ENCODE measurements around the gene SSX2IP.
"Not testable (repeated sequence)": the region's sequence is repeated elsewhere in the genome, so short reads cannot be mapped to it uniquely, and the experiment has no call there.

Gene SSX2IP

GRCh38 chr1:84675106-84675505, 15.2 kb downstream of the SSX2IP start:
- no peak for DNase-seq

- DNase-seq: no peak
Observed at GRCh38 chr1:84674705-84675104, 15.6 kb downstream of the SSX2IP start.

- no peak for DNase-seq
Observed at GRCh38 chr1:84674021-84674420, 16.2 kb downstream of the SSX2IP start.

- no peak for DNase-seq
Observed at GRCh38 chr1:84672080-84672854, 18.0 kb downstream of the SSX2IP start.

DNA sequence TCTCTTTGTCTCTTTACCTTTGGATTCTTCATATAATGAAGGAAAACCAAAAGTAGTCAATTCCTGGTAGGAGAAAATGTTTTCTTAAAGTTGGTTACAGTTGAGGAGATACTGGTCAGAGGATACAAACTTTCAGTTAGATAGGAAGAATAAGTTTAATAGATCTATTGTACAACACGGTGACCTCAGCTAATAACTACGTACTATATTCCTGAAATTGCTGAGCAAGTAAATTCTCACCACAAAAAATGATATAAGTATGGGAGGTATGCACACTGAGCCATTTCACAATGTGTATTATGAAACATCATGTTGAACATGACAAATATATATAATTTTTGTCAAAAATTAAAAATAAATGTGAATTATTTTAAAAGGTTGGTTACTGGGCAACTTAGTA, 20.4 kb downstream of the SSX2IP start:
- no peak for DNase-seq

GRCh38 chr1:84668185-84668584, 22.1 kb downstream of the SSX2IP start:
- peak; percentile 32 for DNase-seq

DNA sequence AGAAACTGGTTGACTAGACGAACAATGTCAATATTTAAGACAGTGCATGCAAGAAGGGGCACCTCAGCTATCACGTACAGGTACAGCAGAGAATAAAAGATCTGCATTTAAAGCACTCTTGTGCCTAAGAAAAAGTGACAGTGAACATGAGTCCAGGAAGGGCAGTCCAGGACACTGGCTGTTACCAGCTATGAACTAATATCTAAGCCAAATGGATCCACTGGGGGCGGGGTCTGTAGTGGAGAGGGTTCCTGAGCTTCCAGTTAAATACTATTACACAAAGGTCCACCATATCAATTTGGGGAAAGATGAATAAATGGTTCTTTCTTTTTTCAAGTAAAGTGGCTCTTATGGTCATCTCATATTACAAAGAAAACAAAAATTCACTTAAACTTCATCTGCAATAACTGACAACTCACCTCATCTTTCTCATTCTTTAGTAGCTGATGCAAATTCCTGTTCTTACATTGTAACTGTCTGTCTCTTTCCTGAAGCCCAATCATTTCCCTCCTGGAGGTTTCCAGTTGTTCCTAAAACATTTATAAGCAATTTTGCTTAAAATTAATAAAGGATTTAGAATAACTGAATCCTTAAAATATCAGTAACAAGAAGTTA, 24.5 kb downstream of the SSX2IP start:
- DNase-seq: no peak

DNA sequence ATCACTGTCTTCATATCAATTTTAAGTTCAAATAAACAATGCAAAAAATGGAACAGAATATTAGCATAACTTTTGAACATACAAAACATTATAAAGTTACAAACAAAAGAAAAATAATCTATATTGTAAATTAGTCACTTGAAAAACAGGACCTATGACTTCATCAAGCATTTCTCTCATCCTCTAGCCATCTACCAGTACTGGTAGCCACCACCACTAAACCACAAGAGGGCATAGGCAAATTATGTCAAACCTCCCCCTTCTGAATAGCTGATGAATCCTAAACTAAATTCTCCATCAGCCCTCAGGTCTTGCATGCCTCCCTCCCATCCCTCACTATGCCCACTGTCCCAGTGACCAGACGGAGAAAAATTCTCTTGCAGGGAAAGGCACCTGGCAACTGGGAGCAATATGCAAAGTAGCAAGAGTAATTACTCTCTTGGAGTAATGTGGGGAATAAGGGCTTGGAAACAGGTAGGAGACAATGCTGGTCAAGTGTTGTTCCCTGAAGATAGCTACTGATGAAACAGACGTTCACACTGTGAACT, 37.1 kb downstream of the SSX2IP start:
- no peak for DNase-seq

GRCh38 chr1:84644472-84644871, 45.8 kb downstream of the SSX2IP start:
- no peak for DNase-seq

DNA sequence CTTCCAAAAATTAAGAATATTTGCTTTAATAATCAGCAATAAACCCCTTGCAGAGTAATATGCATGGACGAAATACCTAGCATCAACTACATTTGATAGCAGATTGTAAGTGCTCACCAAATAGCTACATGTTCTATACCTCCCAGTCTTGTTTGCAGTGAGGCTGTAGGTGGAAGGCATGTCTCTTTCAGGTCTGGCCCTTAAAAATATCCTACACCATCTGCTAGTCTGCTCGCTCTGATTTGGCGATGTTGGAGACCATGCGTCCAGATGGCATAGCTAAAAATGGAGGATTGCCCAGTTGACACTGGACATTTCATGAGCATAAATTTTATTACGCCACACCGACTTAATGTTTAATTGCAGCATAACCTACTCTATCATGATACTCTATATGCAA, 47.1 kb downstream of the SSX2IP start:
- DNase-seq: no peak

GRCh38 chr1:84642774-84643173, 47.5 kb downstream of the SSX2IP start:
- DNase-seq: no peak

DNA sequence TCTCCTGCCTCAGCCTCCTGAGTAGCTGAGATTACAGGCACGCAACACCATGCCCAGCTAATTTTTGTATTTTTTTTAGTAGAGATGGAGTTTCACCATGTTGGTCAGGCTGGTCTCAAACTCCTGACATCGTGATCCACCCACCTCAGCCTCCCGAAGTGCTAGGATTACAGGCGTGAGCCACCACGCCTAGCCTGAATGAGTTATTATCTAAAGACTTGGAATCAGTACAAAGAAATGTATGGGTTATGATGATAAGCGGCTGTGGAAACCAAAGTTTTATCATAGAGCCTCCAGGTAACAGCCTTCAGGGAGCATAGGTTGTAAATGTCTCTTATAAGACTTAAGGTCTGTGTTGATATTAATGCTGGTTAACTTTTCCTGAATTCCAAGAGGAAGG, 50.5 kb downstream of the SSX2IP start:
- not testable (repeated sequence) for DNase-seq

GRCh38 chr1:84635429-84635828, 54.8 kb downstream of the SSX2IP start:
- no peak for DNase-seq

GRCh38 chr1:84634536-84635205, 55.6 kb downstream of the SSX2IP start:
- no peak for DNase-seq

DNA sequence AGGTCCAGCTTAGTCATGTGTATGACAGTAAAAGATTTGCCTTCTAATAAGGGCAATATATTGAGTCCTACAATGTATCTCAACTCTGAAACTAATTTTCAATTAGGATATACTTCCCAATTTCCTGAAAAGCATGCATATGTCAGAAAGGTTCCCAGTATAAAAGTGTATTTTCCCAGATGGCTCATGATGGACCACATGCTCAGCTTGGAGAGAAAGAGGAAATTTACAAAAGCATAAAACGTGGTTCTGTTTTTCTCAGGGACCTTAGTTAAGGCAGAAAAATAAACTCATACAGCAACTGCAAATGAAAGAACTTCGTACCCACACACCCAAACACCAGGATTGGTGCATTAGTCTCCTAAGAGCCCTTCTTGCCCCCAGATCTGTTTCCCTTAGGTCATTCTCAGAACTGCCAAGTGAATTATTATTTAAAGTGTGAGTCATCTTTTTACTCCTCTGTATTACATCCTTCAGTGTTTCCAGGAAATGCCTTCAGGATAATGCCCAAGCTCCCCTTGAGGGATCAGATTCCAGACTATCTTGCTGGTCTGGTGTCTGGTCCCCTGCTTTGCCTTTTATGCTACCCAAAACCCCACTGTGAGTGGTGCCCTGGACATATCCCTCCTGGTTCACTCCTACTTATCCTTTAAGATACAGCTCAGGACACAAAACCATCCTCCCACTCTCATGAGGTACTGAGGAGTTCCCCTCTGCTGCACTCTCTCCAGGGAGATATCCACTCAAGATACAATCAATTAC, 57.4 kb downstream of the SSX2IP start:
- DNase-seq: no peak

- DNase-seq: no peak
Observed at GRCh38 chr1:84632137-84632536, 58.1 kb downstream of the SSX2IP start.

GRCh38 chr1:84624876-84625275, 65.4 kb downstream of the SSX2IP start:
- DNase-seq: no peak

GRCh38 chr1:84621553-84621952, 68.7 kb downstream of the SSX2IP start:
- DNase-seq: no peak

- DNase-seq: peak; percentile 83
Observed at GRCh38 chr1:84620720-84621313, 69.4 kb downstream of the SSX2IP start.

- no peak for DNase-seq
Observed at GRCh38 chr1:84619383-84620102, 70.7 kb downstream of the SSX2IP start.

DNA sequence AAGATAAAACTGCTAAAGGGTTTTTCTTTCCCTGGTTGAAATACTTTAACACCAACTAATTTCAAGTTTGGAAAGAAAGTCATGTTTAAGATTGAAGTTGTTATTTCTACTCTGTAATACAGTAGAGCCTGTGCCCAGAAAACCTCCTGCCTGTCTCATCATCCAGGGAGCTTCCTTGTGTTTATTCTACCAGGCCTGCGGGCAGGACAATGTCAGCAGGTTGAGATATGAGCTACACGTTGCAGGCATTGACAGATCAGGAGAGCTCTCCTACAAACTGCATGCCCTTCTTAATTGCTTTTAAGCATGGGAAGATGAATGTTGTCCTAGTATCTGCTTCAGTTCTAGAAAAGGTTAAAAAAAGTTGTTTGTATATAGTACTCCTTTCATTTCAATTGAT, 72.9 kb downstream of the SSX2IP start:
- no peak for DNase-seq

DNA sequence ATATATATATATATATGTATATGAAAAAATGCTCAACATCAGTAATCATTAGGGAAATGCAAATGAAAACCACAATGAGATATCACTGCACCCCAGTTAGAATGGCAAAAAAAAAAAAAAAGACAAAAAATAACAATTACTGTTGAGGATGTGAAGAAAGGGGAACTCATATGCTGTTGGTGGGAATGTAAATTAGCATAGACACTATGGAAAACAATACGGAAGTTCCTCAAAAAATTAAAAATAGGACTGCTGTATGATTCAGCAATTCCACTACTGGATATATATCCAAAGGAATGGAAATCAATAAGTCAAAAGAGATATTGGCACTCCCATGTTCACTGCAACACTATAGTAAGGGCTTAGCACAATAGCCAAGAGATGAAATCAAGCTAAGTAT, 74.5 kb downstream of the SSX2IP start:
- DNase-seq: no peak

Data from CD4-positive, alpha-beta T cell treated with Interleukin-10 for 1 hour (primary cell).